Measurements from ENCODE around the gene CNTN5.

DNA sequence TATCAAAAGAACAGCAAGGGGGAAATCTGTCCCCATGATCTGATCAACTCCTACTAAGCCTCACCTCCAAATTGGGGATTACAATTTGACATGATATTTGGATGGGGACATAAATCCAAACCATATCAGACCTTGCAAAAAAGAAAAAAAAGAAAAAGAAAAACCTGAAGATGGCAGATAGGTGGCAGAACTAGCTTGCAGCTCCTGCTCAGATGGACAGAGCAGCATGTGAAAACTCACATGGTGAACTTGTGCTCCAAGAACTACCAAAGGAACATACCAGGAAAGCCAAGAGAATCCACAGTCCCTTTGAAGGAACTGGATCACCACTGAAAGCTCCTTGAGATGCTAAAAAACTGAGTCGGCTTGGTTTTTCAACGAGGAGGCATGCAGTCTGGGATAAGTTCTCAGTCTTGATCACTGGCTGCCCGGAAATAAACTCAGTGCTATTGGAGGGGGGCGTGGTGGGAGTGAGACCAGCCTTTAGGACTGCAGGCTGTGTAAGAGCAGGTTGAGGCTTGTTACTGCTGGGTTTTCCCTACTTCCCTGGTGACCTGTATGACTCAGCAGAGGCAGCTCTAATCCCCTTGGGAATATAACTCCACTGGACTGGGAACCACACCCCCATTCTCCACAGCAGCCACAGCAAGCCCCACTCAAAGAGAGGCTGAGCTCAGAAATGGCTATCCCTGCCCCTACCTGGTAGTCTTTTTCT is 1308.0 kb downstream of the CNTN5 start:
- TF ChIP-seq CTCF (IDR thresholded peaks at IDR 0.05; ENCODE audit: poor library complexity): peak; percentile 15
- TF ChIP-seq EZH2phosphoT487 (IDR thresholded peaks at IDR 0.05; ENCODE audit: low read depth, severe bottlenecking, unreplicated experiment): no peak

Data from hepatocyte (in vitro differentiated cells).